Activated T-helper 1 cell treated with Interleukin-2 at 50 U/mL for 16 hours (primary cell): Measurements from ENCODE around the gene PHC2.

ENCODE experiments used
- DNase-seq: peaks from one replicate; pipeline ENCODE4 v3.0.0-alpha.2; 2020; ENCODE audit warnings: low read depth

Gene PHC2

DNA sequence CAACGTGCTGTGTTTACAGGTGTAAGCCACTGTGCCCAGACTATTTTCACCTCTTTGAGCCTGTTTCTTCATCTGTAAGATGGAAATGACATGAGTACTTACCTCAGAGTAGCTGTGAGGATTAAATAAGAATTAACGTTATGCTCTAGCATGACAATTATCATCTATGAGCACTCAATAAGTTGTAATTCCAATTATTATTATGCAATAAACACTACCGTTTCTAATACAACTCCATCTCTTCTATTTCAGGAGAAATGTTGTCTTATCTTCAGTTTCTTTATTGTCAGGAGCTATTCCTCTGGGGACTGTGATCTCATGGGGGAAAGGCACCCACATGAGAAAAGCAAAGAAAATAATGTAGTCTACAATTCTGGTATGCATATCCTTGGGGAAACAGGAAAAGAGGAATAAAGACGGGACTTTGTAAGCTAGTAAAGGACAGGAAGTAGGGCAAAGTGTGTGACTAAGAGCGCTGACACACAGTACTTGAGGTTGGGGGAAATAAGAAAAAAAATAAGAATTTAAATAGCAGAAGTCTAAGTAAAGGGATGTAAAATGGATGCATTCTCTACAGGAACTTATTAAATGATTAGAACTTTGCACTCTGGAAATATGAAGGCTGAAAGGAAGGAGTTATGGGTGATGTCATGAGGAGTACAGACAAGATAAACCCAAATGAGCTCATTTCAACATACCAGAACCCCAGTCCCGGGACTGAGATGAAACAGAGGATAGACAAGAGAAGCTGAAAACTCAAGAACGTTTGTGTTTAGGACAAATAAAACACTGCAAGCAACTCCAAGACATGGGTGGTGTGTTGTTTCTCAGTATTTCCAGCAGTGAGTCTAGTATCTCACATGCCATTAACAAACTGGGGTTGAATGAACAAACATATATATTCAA is 9.8 kb downstream of the PHC2 start:
- no peak for DNase-seq

DNA sequence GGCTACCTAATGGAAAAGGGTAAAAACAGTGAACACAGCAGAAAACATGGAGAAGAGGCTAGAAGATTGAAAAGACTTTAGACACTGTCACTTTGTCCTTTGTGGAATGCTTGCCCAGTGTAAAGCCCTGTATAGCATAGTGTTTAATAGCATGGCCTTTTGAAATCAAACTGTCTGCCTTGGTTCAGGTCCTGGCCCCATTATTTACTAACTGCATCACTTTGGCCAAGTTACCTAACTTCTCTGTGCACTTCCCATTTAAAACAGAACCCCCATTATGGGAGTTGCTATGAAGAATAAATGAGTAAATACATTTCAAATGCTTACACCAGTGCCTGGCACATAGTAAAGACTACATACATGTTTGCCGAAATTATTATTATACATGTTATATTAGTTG is 12.1 kb downstream of the PHC2 start:
- DNase-seq, result no peak

DNA sequence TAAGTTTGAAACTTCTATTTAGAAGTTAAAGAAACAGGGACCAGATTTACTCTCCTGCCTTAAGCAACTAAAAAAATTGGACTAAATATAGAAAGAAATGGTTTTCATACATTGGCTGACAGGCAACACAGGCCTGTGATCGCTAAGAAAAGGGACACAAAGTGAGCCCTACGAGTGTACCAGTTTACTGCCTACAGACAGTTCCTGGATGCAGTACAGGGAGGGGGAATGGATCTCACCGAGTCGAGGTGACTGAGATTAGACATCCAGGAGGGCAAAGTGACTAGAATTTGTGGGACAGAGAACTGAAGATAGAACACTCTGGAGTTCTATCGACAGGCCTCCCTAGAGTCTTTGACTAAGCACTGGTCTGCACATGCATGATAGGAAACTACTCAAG is 16.0 kb downstream of the PHC2 start:
- no peak for DNase-seq

DNA sequence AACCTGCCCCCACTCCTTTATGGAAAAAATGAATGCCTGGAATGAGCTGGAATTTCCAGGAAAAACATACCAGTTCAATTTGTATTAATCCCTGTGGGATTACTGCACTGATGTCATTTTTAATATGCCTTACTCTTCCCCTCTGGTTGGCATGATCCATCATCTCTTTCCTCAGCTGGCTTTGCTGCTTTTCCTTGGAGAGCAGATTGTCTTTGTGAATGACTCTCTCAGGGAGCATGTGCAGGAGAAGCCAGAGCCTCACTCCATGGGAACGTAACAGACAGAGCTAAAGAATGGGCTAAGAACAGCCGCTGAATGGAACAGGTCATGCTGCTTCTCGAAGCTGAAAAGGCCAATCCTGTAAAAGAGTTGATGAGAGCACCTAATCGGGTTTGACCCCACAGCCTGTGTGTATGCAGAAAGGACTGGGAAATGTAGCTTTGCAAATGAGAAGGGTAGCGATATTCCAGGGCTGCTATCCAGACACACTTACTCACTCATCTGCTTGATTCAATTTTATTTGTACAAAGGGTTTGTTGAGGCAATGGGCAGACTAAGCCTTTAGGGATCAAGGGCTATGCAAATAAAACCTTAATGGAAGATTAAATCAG is 20.7 kb downstream of the PHC2 start:
- DNase-seq, result no peak

DNA sequence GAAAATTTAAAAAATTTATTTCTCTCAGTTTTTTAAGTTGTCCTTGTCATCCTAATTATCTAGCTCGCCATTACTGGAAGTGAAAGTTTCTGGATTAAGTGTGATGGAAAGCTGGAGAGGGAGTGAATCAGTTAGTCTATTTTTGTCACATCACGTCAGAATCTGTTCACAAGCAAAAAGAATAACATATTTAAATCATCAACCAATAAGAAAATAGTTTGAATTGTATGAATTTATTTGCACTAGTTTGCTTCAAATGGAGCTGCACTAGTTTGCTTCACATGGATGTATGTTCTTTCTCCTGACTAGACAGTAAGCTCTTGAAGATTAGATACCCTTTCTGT is 22.8 kb downstream of the PHC2 start:
- no peak for DNase-seq

DNA sequence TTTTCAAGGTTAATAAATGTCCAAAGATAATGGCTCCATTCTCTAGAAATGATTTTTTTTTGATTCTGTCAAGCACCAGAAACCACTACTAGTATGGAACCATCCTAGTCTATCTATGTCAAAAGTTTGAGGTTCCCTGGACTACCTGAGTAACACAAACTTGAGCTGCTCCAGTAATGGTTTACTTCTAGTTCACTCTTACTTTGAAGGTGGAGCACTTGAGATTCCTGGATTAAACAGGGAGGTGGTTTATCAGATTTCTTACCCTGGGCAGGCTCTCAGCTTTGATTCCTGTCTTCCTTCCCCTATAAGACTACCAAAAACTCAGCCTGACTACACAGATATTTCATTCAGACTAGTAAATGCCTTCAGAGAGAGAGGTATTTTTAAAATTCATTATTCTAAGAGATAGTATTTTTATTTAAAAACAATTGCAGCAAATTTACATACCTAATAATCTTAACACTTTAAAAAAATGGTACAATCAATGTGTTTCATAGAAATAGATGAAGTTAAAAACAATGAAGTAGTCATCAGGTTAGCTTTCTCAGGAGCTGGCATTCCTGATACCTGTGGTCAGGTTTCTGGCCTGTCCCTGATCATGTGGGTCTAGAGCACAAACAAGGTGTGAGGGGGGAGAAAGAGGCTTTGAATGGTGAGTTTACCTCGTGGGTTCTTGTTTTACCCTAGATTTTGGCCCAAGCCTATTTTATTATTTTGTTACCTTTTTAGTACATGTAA is 23.4 kb downstream of the PHC2 start:
- no peak for DNase-seq

DNA sequence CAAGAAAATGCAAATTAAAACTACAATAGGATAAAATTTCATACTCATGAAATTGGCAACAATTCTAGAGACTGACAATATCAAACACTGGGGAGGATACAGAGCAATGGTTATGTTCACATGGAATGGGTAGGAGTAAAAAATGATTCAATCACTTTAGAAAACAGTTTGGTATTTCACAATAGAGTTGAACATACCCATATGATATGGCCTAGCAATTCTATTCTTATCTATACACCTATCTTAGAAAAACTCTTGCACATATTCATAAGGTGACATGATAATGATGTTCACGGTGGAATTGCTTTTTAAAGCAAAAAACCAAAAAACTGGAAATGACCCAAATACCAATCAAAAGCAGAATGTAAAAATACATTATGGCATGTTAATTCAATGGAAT is 28.7 kb downstream of the PHC2 start:
- no peak for DNase-seq

DNA sequence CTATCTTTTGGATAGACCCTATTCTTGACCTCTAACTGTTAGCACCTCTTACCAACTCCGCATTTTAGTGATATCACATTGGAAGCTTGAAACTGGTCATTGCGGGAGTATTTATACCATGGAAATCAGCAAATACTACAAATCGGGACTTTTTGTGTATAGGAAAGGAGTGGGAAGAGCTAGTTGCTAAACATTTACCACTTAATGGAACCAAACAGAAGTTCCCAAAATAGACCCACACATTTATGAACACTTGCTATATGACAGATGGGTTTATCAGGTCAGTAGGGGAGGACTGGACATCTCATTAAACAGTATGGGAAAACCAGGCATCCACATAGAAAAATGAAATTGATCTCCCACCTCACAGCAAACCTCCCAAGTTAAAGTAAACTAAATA is 29.4 kb downstream of the PHC2 start:
- DNase-seq, result no peak

DNA sequence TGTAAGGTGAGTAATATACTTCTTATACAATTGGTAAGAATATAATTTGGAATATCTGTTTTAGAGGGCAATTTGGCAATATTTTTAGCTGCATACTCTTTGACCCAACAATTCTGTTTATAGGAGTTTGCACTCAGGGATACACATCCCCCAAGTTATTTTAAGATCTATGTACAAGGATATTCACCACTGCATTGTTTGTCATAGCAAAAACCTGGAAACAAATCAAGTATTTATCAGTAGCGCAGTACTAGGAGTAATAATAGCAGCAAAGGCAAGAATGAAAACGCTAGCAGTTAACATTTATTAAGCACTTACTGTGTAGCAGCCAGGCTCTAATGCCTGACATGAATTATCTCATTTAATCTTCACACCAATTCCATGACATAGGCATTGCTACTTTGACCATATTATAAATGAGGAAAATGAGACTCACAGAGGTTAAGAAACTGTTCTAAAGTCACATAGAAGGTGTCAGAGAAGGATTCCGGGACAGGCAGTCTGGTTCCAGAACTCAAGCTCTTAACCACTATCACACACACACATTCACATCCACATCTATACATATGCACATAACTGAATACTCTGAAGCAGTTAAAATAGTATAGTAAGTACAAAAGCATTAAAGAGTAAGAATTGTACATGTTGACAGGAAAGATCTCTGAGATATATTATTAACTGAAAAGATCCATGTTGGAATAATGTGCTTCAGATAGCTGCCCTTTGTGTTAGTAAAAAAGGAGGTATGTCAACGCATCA is 30.6 kb downstream of the PHC2 start:
- no peak for DNase-seq

DNA sequence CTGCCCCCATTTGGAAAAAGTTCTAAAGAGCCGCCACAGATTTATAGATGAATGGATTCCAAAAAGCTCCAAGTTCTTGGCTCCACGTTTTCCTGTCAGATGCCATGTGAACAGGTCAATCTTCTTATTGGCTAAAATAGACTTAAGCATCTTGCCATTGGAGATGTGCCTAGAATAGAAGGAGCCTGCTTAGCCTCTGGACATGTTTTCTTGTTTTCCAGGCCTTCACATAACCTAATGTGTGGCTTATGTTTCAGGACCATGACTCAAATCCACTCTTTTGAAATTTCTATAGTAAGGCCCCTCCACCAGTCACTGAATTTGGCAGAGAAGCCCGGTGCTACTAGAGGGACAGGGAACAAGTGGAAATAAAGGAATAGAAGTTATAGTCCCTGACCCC is 31.5 kb downstream of the PHC2 start:
- DNase-seq, result no peak

DNA sequence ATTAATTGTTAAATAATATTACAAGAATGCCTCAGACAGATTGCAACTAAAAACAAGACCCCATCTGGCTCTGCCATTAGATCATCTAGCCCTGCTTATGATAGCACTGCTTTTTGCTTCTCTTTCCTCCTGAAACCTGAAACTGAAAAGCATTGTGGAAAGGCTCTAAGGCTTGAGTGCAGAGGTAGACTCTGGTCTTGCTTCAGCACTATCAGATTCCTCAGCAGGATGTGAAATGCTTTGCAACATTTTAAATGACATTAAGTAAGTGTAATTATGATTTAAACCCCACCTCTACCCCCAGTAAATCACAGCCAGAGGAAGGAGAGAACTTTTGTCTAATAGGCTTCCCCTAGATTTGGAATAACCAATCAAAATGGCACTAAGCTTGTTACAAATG is 32.9 kb downstream of the PHC2 start:
- DNase-seq, result no peak

DNA sequence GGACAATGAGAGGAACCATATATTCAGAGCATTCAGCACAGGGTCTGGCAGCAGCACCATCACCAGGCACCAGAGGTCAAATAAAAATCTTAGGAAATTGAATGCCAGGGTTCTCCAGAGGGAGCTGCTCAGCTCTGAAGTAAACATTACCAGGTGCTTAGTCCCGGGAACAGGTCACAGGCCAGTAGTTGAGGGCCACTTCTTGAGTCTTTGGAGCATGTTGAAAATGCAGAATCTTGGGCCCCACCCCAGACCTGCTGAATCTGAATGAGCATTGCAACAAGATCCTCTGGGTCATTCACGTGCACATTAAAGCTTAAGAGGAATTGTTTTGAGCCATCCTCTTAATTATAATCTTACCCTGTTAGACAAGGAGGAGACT is 33.8 kb downstream of the PHC2 start:
- no peak for DNase-seq

DNA sequence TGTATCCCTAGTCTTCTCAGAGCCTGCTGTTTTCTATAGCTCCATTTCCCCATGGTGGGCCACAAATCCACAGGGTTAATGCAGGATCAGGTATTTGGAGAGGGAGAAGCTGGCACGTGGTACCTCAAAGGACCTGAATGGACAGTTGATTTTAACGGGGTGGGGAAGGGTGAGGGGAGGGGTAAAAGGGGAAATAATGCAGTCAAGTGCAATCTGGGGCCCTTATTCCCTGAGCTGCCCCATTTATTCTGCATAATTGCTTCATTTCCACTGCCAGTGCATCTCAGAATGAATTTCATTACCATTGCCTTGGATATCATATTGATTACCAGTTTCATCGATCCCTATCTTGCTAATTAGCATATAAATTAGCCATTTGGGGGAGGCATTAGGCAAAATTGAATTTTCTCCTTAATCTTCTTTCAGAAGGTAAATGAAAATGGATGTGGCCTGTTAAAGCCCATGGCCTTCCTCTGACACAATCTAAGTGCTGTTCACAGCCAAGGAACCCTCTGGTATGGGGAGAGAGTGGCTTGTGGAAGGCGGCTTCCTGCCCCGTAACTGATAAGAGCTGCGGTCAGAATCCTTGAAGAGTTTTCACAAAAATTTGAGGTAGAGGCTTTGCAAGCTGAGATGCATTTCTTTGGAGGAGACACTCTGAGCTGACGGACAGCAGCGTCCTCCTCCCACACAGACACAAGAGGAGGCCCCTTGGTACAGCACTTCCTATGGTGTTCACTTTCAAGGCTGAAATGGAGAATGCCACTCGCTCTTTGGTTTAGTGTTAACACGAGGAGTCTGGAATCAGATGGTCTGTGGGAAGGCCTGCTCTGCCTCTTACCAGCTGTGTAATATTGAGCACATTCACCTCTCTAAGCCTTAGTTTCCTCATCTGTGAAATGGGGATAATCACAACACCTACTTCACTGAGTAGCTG is 34.4 kb downstream of the PHC2 start:
- no peak for DNase-seq

DNA sequence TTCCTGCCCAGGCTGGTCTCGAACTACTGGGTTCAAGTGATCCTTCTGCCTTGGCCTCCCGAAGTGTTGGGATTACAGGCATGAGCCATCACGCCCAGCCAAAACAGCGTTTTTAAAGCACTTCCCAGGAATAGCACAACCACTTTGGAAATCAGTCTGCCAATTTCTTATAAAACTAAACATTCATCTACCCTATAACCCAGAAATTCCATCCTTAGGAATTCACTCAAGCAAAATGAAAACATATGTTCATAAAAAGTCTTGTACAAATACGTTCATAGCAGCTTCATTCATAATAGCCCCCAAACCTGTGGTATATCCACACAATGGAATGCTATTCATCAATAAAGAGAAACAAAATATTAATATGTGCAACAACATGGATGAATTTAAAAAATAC is 36.1 kb downstream of the PHC2 start:
- DNase-seq, result no peak

DNA sequence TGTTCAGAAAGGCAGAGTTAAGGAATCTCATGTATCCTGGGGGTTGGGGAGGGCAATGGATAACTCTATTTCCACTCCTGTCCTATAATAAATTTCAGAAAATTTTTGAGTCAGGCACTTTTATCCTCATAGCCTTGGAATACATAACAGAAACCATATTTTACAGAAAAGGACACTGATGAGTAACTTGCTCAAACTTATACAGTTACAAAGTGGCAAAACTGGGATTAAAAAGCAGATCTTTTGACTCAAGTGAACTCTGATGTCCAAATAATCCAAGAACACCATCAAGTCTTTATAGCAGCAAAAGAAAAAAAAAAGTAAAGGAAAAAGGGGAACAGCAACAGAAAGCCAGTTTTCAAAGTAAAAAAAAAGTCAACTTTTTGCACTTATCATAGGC is 36.9 kb downstream of the PHC2 start:
- DNase-seq, result no peak

DNA sequence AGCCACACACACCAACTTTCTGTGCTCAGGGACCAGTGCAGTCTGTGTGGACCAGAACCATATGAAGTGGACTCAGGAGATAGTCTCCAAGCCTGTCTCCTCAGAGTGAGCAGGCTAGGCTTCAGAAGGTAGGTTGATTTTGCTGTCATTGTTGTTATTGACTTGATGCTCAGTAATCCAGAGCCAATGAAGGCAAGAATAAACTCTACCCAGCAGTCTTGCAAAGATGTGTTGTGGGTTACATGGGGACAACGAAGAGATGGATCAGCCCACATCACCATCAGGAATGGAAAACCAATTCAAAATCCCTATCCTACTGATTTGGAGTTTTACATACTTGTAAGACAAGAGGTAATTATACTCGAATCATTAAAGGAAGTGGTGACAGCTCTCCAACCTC is 37.4 kb downstream of the PHC2 start:
- no peak for DNase-seq

DNA sequence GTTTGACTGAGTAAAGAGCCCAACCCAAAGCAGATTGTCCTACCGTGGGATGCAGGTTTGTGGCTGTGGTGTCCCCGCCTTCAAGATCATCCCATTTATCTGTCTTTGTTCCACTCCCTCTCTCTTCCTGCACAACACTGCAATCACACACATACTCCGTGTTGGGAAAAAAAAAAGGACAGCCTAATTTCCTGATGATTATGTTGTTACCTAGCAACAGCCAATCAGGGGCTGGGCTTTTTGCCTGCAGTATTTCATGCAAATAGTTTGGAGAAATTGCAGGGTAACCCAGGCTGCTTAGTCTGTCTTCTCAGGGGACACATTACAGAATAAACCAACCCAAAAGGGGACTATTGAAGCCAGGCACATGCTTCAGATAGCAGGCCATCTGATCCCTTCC is 38.3 kb downstream of the PHC2 start:
- DNase-seq, result no peak

DNA sequence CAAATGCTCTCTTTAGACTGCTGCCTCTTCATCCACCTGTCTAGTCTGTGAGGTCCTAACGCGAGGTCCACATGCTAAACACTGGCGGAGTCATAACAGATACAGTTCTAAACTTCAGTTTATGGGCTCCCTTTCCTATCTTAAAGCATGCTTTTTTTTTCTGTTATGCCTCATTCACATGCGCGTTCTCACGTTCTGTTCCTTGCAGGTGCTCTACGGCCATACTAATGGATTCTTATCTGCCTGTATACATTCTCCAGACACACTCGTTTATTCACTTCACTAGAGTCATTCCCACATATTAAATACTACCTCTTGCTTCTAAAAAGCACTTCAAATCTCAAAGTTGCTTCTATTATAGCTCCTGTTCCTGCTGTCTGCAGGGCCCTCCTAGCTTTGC is 38.7 kb downstream of the PHC2 start:
- no peak for DNase-seq

DNA sequence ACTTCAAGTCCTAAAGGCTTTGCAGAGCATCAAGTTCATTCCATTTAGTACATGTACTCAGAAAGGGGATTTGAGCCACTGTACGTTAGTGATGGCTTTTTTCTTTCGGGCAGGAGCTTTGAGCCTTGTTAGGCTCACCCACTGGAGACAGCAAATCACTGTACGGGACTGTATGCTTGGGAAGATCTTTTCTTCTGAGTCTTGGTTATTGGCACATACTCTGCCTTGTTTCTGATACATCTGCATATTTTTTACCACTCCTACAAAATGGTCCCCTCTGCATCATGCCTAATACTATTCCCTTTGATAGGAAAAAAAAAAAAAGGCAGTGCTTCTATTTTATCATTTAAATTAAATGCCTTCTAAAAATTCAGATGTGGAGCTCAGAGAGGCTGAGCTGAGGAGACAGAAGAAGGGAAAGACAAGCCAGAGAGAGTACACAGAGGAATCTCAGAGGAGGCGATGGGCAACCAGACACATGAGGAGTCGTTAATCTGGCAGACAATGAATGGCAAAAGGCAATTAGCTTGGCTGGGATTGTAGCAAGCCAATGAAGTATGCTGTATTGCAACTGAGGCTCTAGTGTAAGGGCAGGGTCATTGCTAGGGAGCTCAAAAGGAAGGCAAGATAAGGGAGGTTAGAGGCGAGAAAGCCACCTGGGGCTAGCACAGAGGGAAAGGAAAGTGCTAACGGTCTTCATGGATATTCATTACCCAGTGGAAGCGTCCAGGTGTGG is 39.4 kb downstream of the PHC2 start:
- DNase-seq, result no peak

DNA sequence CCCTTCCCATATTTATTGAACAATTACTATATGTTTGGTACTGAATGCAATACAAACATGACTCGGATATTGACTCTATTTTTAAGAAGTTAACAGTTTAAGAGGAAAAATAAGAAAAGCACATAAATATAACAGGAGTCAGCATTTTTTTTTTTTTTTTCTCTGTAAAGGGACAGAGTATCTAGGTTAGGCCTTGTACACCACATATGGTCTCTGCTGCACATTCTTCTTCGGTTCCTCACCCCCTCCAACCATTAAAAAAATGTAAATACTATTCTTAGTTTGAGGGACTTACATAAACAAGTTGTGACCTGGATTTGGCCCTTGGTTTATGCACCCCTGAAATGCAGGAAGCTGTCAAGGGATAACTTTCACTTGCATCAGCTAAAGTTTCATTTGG is 40.4 kb downstream of the PHC2 start:
- no peak for DNase-seq
